ENCODE data around the gene TMC6.

- TF ChIP-seq CTCF (IDR thresholded peaks at IDR 0.05) (no peak), POLR2A (IDR thresholded peaks at IDR 0.05) (no peak), POLR2AphosphoS5 (IDR thresholded peaks at IDR 0.05; ENCODE audit: insufficient read depth in 1 of 2, low read depth in 1 of 2) (no peak)
Measured at GRCh38 chr17:78124081-78124835, 4.3 kb downstream of the TMC6 start.

Data from vagina (tissue), 2 donors.